Spleen (tissue), 11 donors: ENCODE measurements around the gene NRXN3. TPM values are rescaled to one million over a fixed set of nuclear protein-coding genes. Genes with fewer than 3 reads are reported as not detected.
"Not testable (repeated sequence)": the region's sequence is repeated elsewhere in the genome, so short reads cannot be mapped to it uniquely, and the experiment has no call there.

Experiments used
- DNase-seq: peaks from one replicate; pipeline ENCODE4 v3.0.0-alpha.2; 2020
- H3K27ac ChIP-seq, 8 donors: fragments of 200-600 bp; sonication (generic) in 7 of 8; 1 replicate in 4 of 8; 2 replicates in 4 of 8; pipeline versions ENCODE4 v1.5.0 to v1.8.0; 2016 to 2021; ENCODE audit warnings: inconsistent platforms in 4 of 8, mild to moderate bottlenecking in 4 of 8, moderate library complexity in 1 of 8
- H3K27me3 ChIP-seq, 7 donors: fragments of 200-600 bp; sonication (generic) in 6 of 7; replicated peaks in 1 of 7; 1 replicate in 4 of 7; 2 replicates in 3 of 7; pipeline versions ENCODE4 v1.5.0 to v1.8.0; 2016 to 2021; ENCODE audit warnings: inconsistent platforms in 3 of 7, mild to moderate bottlenecking in 1 of 7
- H3K36me3 ChIP-seq, 6 donors: fragments of 200-600 bp; sonication (generic) in 5 of 6; 1 replicate in 4 of 6; 2 replicates in 2 of 6; pipeline versions ENCODE4 v1.5.0 to v1.8.0; 2016 to 2021; ENCODE audit warnings: inconsistent platforms in 2 of 6
- H3K4me1 ChIP-seq, 6 donors: fragments of 200-600 bp; sonication (generic) in 5 of 6; 1 replicate in 3 of 6; 2 replicates in 3 of 6; pipeline versions ENCODE4 v1.5.0 to v1.8.0; 2016 to 2021; ENCODE audit warnings: inconsistent platforms in 3 of 6
- H3K4me3 ChIP-seq, 8 donors: fragments of 200-600 bp; sonication (generic) in 7 of 8; 1 replicate in 4 of 8; 2 replicates in 4 of 8; pipeline versions ENCODE4 v1.5.0 to v1.8.0; 2016 to 2021; ENCODE audit warnings: inconsistent platforms in 4 of 8, mild to moderate bottlenecking in 4 of 8, moderate library complexity in 2 of 8
- H3K9me3 ChIP-seq, 8 donors: fragments of 200-600 bp; sonication (generic) in 7 of 8; 1 replicate in 4 of 8; 2 replicates in 4 of 8; pipeline versions ENCODE4 v1.5.0 to v1.8.0; 2016 to 2021; ENCODE audit warnings: inconsistent platforms in 4 of 8
- POLR2A ChIP-seq, 3 donors: fragments of 450-650 bp; IDR thresholded peaks; one replicate each; pipeline ENCODE4 v1.5.1; 2017; ENCODE audit warnings: antibody characterized with exemption in 3 of 3, mild to moderate bottlenecking in 1 of 3
- POLR2AphosphoS5 ChIP-seq, 3 donors: sonication (generic); formaldehyde crosslinking; IDR thresholded peaks; one replicate each; pipeline ENCODE4 v1.5.1; 2017; ENCODE audit warnings: antibody characterized with exemption in 3 of 3
- WGBS, 5 donors: extraction: QIAGEN DNeasy Blood & Tissue Kit in 3 of 5; methylation state at CpG; one replicate each; pipeline versions ENCODE4 v1.1.5 to v1.1.7; 2013 to 2018; 5-methylcytosine and 5-hydroxymethylcytosine counted together
- intact Hi-C: fragments of 100-400 bp; cut with DNase I; formaldehyde crosslinking; loops from one replicate; pipeline ENCODE4 v1.15.0; 2023; ENCODE audit warnings: low total_unique reads
- polyA plus RNA-seq, 3 donors: library from polyadenylated mRNA; stranded (reverse); fragments of 200-250 nt; gene quantifications; one replicate each; pipeline ENCODE4 v1.2.1, GENCODE V29; 2013
- total RNA-seq, 7 donors: library from RNA; depleted of rRNA in 3 of 7; stranded (reverse); fragments of >200 nt in 3 of 7; fragmentation: NEBNext Ultra II Directional in 4 of 7; extraction: Animal tissue kit (Norgen Biotek cat#: 25700) in 4 of 7; gene quantifications; one replicate each; pipeline versions ENCODE4 v1.1.0 to v1.2.1, GENCODE V29; 2016 to 2021
- TF ChIP-seq, protein P1 (sequence below), 11 experiments: fragments of 200-600 bp in 7 of 11; fragments of 450-650 bp in 4 of 11; sonication (generic) in 4 of 11; IDR thresholded peaks in 8 of 11; conservative IDR thresholded peaks in 3 of 11; 1 replicate in 7 of 11; 2 replicates in 4 of 11; pipeline versions ENCODE4 v1.4.0 to v1.8.0; 2016 to 2021; ENCODE audit warnings: antibody characterized with exemption in 11 of 11, inconsistent platforms in 4 of 11, mild to moderate bottlenecking in 1 of 11
- donor health status: healthy with polysubstance abuse.
- donor health status: DM: no; HTN: no; CAD: no; lungs with moderate emphysema.
- donor health status: DM: no; HTN: no; CAD: no.
- donor health status: Bipolar disorder and iron deficiency.
- donor health status: healthy.
- donor health status: DM: no; HTN: no; CAD: no.
- donor health status: DM: yes; HTN: yes; CAD: no.

NRXN3 gene
- total and polyA plus RNA-seq, 10 donors, result 0.21 to 11.5 (median 1.6) TPM

- peaks cover 0 to 4% (median 0%) of the 10 kb centered on the region in 8 donors for H3K9me3 ChIP-seq
- H3K4me1 ChIP-seq, result no peaks in the 10 kb centered on the region
- no peaks in the 10 kb centered on the region for H3K27me3 ChIP-seq
- DNase-seq, result no peak
- whole genome bisulfite sequencing, 5 donors, result 88 to 95% (median 92%) methylated on average over 5 of the region's 5 CpGs
- no peak for TF ChIP-seq POLR2AphosphoS5 (IDR thresholded peaks at IDR 0.05)
- TF ChIP-seq, protein P1, sequence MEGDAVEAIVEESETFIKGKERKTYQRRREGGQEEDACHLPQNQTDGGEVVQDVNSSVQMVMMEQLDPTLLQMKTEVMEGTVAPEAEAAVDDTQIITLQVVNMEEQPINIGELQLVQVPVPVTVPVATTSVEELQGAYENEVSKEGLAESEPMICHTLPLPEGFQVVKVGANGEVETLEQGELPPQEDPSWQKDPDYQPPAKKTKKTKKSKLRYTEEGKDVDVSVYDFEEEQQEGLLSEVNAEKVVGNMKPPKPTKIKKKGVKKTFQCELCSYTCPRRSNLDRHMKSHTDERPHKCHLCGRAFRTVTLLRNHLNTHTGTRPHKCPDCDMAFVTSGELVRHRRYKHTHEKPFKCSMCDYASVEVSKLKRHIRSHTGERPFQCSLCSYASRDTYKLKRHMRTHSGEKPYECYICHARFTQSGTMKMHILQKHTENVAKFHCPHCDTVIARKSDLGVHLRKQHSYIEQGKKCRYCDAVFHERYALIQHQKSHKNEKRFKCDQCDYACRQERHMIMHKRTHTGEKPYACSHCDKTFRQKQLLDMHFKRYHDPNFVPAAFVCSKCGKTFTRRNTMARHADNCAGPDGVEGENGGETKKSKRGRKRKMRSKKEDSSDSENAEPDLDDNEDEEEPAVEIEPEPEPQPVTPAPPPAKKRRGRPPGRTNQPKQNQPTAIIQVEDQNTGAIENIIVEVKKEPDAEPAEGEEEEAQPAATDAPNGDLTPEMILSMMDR (IDR thresholded peaks at IDR 0.05 in 8 of 11, conservative IDR thresholded peaks at IDR 0.05 in 3 of 11), result no peak
- no peak for TF ChIP-seq POLR2A (IDR thresholded peaks at IDR 0.05)
- no peaks in the 10 kb centered on the region for H3K36me3 ChIP-seq
- no peak overlapping the region for H3K4me3 ChIP-seq
- H3K27ac ChIP-seq, result no peak overlapping the region
- intact Hi-C loops, result no loop called here
Observed at GRCh38 chr14:78524766-78525165, 354.6 kb downstream of the NRXN3 start.

GRCh38 chr14:78530078-78530477 is 359.9 kb downstream of the NRXN3 start:
- TF ChIP-seq, protein P1 (IDR thresholded peaks at IDR 0.05 in 8 of 11, conservative IDR thresholded peaks at IDR 0.05 in 3 of 11), result no peak
- TF ChIP-seq POLR2A (IDR thresholded peaks at IDR 0.05) (no peak), POLR2AphosphoS5 (IDR thresholded peaks at IDR 0.05) (no peak)
- DNase-seq, result no peak
- Histone ChIP-seq H3K4me3 (no peak overlapping the region), H3K27ac (no peak overlapping the region), H3K9me3 (peaks cover 0 to 7% (median 0%) of the 10 kb centered on the region in 8 donors), H3K27me3 (no peaks in the 10 kb centered on the region), H3K36me3 (no peaks in the 10 kb centered on the region), H3K4me1 (no peaks in the 10 kb centered on the region)
- 13 to 24% (median 19%) methylated on average over 2 of the region's 2 CpGs for WGBS, 5 donors
- intact Hi-C loops, result no loop called here

DNA sequence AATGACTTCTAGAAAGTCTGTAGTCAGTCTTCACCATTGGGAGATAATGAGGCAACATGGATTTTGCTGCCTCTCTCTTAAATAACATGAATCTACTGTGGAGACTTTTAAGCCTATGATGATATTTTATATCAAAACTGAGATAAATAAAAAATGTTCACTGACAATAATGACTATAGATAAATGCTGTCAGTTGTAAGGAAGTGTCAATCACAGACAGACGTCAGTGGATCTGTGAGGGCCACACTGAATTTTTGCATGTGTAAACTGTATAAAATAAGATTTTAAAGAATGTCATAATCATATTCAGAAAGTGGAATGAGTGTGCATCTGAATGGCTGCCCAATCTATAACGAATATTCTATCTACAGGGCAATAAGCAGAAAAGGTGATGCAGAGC is 364.0 kb downstream of the NRXN3 start:
- Histone ChIP-seq H3K4me1 (no peaks in the 10 kb centered on the region), H3K4me3 (no peak overlapping the region), H3K27ac (no peak overlapping the region), H3K36me3 (no peaks in the 10 kb centered on the region), H3K9me3 (peaks cover 0 to 23% (median 13%) of the 10 kb centered on the region in 8 donors), H3K27me3 (no peaks in the 10 kb centered on the region)
- 60 to 77% (median 73%) methylated on average over 2 of the region's 2 CpGs for WGBS, 5 donors
- no peak for TF ChIP-seq POLR2A (IDR thresholded peaks at IDR 0.05)
- no peak for TF ChIP-seq POLR2AphosphoS5 (IDR thresholded peaks at IDR 0.05)
- TF ChIP-seq, protein P1 (IDR thresholded peaks at IDR 0.05 in 8 of 11, conservative IDR thresholded peaks at IDR 0.05 in 3 of 11), result no peak
- intact Hi-C loops, result no loop called here
- no peak for DNase-seq

- intact Hi-C loops, result no loop called here
- Histone ChIP-seq H3K27me3 (no peaks in the 10 kb centered on the region), H3K36me3 (no peaks in the 10 kb centered on the region), H3K4me3 (no peak overlapping the region), H3K9me3 (peaks cover 0 to 23% (median 13%) of the 10 kb centered on the region in 8 donors), H3K27ac (no peak overlapping the region), H3K4me1 (no peaks in the 10 kb centered on the region)
- no peak for TF ChIP-seq POLR2AphosphoS5 (IDR thresholded peaks at IDR 0.05)
- TF ChIP-seq POLR2A (IDR thresholded peaks at IDR 0.05), result no peak
- TF ChIP-seq, protein P1 (IDR thresholded peaks at IDR 0.05 in 8 of 11, conservative IDR thresholded peaks at IDR 0.05 in 3 of 11), result no peak
- no peak for DNase-seq
Observed at GRCh38 chr14:78535041-78535440, 364.9 kb downstream of the NRXN3 start.

- peaks cover 0 to 21% (median 12%) of the 10 kb centered on the region in 8 donors for H3K9me3 ChIP-seq
- 49 to 90% (median 83%) methylated on average over 2 of the region's 2 CpGs for WGBS, 5 donors
- H3K4me1 ChIP-seq, H3K4me3 ChIP-seq, H3K36me3 ChIP-seq, DNase-seq, H3K27ac ChIP-seq, H3K27me3 ChIP-seq, intact Hi-C loops: not testable (repeated sequence)
Observed at GRCh38 chr14:78541788-78542187, 371.6 kb downstream of the NRXN3 start.
